Activated naive CD8-positive, alpha-beta T cell treated with anti-CD3 and anti-CD28 coated beads for 36 hours (primary cell): ENCODE results near the gene UTRN. TPM values are rescaled to one million over a fixed set of nuclear protein-coding genes. Genes with fewer than 3 reads are reported as not detected.

Experiments
- total RNA-seq, 2 experiments: library from RNA; stranded (reverse); gene quantifications; one replicate each; pipeline ENCODE4 v1.2.3, GENCODE V29; 2021

The UTRN gene
- total RNA-seq, 2 experiments from 2014 or later = 35.8 to 41.6 TPM

Other genes with a start within 250 kb of the UTRN start
- gene SF3B5, start 189.8 kb upstream of the UTRN start, total RNA-seq = 100 to 1,000 TPM; 258 to 260 TPM
- 10 to 100 TPM; 38.5 to 39.0 TPM for gene STX11, start 134.8 kb upstream of the UTRN start, total RNA-seq